NB4 (cell line): ENCODE data around the gene MRPL58.

Source experiments
- POLR2A ChIP-seq: IDR thresholded peaks from 2 replicates; pipeline ENCODE4 v1.6.1; 2011; ENCODE audit warnings: mild to moderate bottlenecking; ENCODE audit not compliant: insufficient read length; ENCODE audit errors: extremely low read depth
- TF ChIP-seq, protein P1 (sequence below): IDR thresholded peaks from one replicate; pipeline ENCODE4 v1.5.1; 2012; ENCODE audit warnings: low read depth, low read length
- TF ChIP-seq, protein P2 (sequence below): IDR thresholded peaks from 2 replicates; pipeline ENCODE4 v1.6.1; 2011; ENCODE audit warnings: low read depth, low read length

DNA sequence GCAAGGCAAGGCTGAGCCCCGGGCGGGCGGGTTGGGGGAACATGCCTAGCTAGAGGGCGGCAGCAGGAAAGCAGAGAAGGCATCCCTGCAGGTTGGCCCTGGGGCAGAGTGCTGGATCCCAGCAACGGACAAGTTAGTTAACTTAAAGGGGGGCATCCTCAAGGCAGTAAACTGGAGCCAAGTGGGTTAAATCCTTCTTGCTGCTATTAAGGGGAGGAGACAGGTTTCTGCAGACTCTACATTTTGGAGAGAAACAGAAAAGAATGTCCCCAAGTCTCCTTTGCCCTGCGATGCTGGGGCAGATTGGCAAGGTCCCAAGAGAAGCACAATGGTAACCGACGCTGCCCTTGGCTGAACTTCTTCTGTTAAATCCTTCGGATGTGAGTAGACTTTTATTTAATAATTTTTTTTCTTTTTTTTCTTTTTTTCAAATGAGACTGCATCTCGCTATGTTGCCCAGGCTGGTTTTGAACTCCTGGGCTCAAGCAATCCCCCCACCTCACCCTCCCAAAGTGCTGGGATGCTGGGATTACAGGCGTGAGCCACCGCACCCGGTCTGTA is 20.3 kb downstream of the MRPL58 start:
- TF ChIP-seq, protein P1, sequence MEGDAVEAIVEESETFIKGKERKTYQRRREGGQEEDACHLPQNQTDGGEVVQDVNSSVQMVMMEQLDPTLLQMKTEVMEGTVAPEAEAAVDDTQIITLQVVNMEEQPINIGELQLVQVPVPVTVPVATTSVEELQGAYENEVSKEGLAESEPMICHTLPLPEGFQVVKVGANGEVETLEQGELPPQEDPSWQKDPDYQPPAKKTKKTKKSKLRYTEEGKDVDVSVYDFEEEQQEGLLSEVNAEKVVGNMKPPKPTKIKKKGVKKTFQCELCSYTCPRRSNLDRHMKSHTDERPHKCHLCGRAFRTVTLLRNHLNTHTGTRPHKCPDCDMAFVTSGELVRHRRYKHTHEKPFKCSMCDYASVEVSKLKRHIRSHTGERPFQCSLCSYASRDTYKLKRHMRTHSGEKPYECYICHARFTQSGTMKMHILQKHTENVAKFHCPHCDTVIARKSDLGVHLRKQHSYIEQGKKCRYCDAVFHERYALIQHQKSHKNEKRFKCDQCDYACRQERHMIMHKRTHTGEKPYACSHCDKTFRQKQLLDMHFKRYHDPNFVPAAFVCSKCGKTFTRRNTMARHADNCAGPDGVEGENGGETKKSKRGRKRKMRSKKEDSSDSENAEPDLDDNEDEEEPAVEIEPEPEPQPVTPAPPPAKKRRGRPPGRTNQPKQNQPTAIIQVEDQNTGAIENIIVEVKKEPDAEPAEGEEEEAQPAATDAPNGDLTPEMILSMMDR: no peak
- no peak for TF ChIP-seq POLR2A
- TF ChIP-seq, protein P2, sequence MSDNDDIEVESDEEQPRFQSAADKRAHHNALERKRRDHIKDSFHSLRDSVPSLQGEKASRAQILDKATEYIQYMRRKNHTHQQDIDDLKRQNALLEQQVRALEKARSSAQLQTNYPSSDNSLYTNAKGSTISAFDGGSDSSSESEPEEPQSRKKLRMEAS: no peak
